ENCODE data around the gene BAZ2B.

GRCh38 chr2:159283529-159283928 lies 332.8 kb downstream of the BAZ2B start:
- TF ChIP-seq, protein P1, sequence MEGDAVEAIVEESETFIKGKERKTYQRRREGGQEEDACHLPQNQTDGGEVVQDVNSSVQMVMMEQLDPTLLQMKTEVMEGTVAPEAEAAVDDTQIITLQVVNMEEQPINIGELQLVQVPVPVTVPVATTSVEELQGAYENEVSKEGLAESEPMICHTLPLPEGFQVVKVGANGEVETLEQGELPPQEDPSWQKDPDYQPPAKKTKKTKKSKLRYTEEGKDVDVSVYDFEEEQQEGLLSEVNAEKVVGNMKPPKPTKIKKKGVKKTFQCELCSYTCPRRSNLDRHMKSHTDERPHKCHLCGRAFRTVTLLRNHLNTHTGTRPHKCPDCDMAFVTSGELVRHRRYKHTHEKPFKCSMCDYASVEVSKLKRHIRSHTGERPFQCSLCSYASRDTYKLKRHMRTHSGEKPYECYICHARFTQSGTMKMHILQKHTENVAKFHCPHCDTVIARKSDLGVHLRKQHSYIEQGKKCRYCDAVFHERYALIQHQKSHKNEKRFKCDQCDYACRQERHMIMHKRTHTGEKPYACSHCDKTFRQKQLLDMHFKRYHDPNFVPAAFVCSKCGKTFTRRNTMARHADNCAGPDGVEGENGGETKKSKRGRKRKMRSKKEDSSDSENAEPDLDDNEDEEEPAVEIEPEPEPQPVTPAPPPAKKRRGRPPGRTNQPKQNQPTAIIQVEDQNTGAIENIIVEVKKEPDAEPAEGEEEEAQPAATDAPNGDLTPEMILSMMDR (IDR thresholded peaks at IDR 0.05): no peak
- TF ChIP-seq POLR2A (IDR thresholded peaks at IDR 0.05) (no peak), POLR2AphosphoS5 (IDR thresholded peaks at IDR 0.05) (no peak)
